GM12878 (cell line): ENCODE results near the gene PINLYP. TPM values are rescaled to one million over a fixed set of nuclear protein-coding genes. Genes with fewer than 3 reads are reported as not detected.

Source experiments
- ATAC-seq: fragments of 200-7000 bp; cut with Tn5 transposase; 3 replicates; pipeline ENCODE4 v1.9.1; 2020; ENCODE audit warnings: mild to moderate bottlenecking, moderate library complexity
- BruUV-seq: library from RNA; stranded (reverse); fragments of 400-500 nt; replicated peaks from 2 replicates; lab custom pipeline; 2021; lab: Mats Ljungman, UMichigan
- CTCF ChIA-PET: fragments of 300-600 bp; sonication (Branson Sonifier 250); formaldehyde crosslinking; extraction: SDS; loops from one replicate; lab custom pipeline; 2021; ENCODE audit warnings: inconsistent platforms; lab: Yijun Ruan, JAX
- POLR2A ChIA-PET: fragments of 350-600 bp; formaldehyde crosslinking; extraction: SDS; loops from one replicate; lab custom pipeline; 2021; ENCODE audit warnings: inconsistent platforms; lab: Charles Lee
- RAD21 ChIA-PET: fragments of 300-600 bp; sonication (Branson Sonifier 250); formaldehyde crosslinking; loops from one replicate; lab custom pipeline; 2023; ENCODE audit warnings: antibody characterized with exemption; ENCODE audit not compliant: unreplicated experiment; lab: Charles Lee
- SMC1A ChIA-PET: fragments of 300-600 bp; sonication (Branson Sonifier 250); formaldehyde crosslinking; loops from one replicate; lab custom pipeline; 2023; ENCODE audit not compliant: unreplicated experiment, uncharacterized antibody; lab: Charles Lee
- DNase-seq: peaks from one replicate; pipeline ENCODE4 v3.0.0-alpha.2; 2011; ENCODE audit warnings: low read depth, low spot score
- FAIRE-seq: peaks from 3 replicates; lab custom pipeline; 2011; peaks lifted over from hg19 to GRCh38; lab: Jason Lieb, UNC
- H2AFZ ChIP-seq: 2 replicates; pipeline ENCODE4 v1.6.0; 2011; ENCODE audit warnings: low read depth, low read length, control low read depth; ENCODE audit not compliant: control insufficient read depth
- H3K27ac ChIP-seq: 2 replicates; pipeline ENCODE4 v1.5.1; 2011; ENCODE audit warnings: control low read depth; ENCODE audit not compliant: control insufficient read depth, insufficient read depth
- H3K27me3 ChIP-seq, 2 experiments: replicated peaks in 1 of 2; 2 replicates each; pipeline versions ENCODE4 v1.6.0 to v1.6.1; 2011; ENCODE audit warnings: low read length in 1 of 2; ENCODE audit not compliant: control insufficient read depth in 2 of 2, insufficient read depth in 2 of 2
- H3K36me3 ChIP-seq, 2 experiments: 2 replicates each; pipeline ENCODE4 v1.5.1; 2011; ENCODE audit warnings: low read length in 1 of 2; ENCODE audit not compliant: control insufficient read depth in 2 of 2, insufficient read depth in 2 of 2
- H3K4me1 ChIP-seq: 2 replicates; pipeline ENCODE4 v1.6.1; 2011; ENCODE audit warnings: mild to moderate bottlenecking, low read length, moderate library complexity, mixed read lengths; ENCODE audit not compliant: control insufficient read depth, insufficient read depth
- H3K4me2 ChIP-seq: 2 replicates; pipeline ENCODE4 v1.6.0; 2011; ENCODE audit warnings: control low read depth; ENCODE audit not compliant: control insufficient read depth, insufficient read depth
- H3K4me3 ChIP-seq: fragments of 200-600 bp; sonication (generic); 2 replicates; pipeline ENCODE4 v1.5.1; 2016
- H3K79me2 ChIP-seq: 2 replicates; pipeline ENCODE4 v1.6.0; 2011; ENCODE audit warnings: low read length; ENCODE audit not compliant: control insufficient read depth, insufficient read depth
- H3K9ac ChIP-seq: 2 replicates; pipeline ENCODE4 v1.8.0; 2011; ENCODE audit warnings: low read length, control low read depth, mixed read lengths; ENCODE audit not compliant: control insufficient read depth, insufficient read depth
- H3K9me3 ChIP-seq: replicated peaks from 3 replicates; pipeline ENCODE4 v1.5.1; 2011; ENCODE audit warnings: mild to moderate bottlenecking, low read length; ENCODE audit not compliant: control insufficient read depth, insufficient read depth
- H4K20me1 ChIP-seq: 2 replicates; pipeline ENCODE4 v1.6.0; 2011; ENCODE audit not compliant: control insufficient read depth, insufficient read depth
- GATAD2B ChIP-seq: fragments of 450-650 bp; conservative IDR thresholded peaks from 2 replicates; pipeline ENCODE4 v1.6.1; 2017; ENCODE audit warnings: low read depth, mild to moderate bottlenecking, moderate library complexity
- MYB ChIP-seq: fragments of 150-350 bp; IDR thresholded peaks from 2 replicates; pipeline ENCODE4 v1.6.1; 2014; ENCODE audit warnings: mild to moderate bottlenecking, low read depth, low read length, borderline replicate concordance
- RELA ChIP-seq: fragments of 450-650 bp; IDR thresholded peaks from 2 replicates; pipeline ENCODE4 v1.8.0; 2014; ENCODE audit warnings: borderline replicate concordance; ENCODE audit not compliant: partially characterized antibody
- SMAD1 ChIP-seq: fragments of 450-650 bp; IDR thresholded peaks from 2 replicates; pipeline ENCODE4 v1.6.1; 2018; ENCODE audit warnings: mild to moderate bottlenecking, low read depth; ENCODE audit not compliant: partially characterized antibody
- SMC3 ChIP-seq: IDR thresholded peaks from 2 replicates; pipeline ENCODE4 v1.6.1; 2011; ENCODE audit warnings: low read length, improper control_type of control experiment, borderline replicate concordance
- ZNF24 ChIP-seq: fragments of 450-650 bp; IDR thresholded peaks from 2 replicates; pipeline ENCODE4 v1.6.1; 2017; ENCODE audit warnings: antibody characterized with exemption, mild to moderate bottlenecking
- ZNF274 ChIP-seq: IDR thresholded peaks from one replicate; pipeline ENCODE4 v1.8.0; 2011; ENCODE audit not compliant: insufficient read length, insufficient read depth
- WGBS: methylation state at CpG from one replicate; pipeline ENCODE4 v1.1.6; 2016; ENCODE audit warnings: low lambda C conversion rate; ENCODE audit not compliant: insufficient replicate concordance, insufficient coverage; ENCODE audit errors: missing lambda C conversion rate; 5-methylcytosine and 5-hydroxymethylcytosine counted together
- in situ Hi-C: fragments of 300-500 bp; cut with MboI; formaldehyde crosslinking; loops from 9 replicates; pipeline ENCODE4 v1.14.3; 2018; ENCODE audit warnings: mixed read lengths
- intact Hi-C: fragments of 100-400 bp; cut with micrococcal nuclease; formaldehyde crosslinking; loops from one replicate; pipeline ENCODE4 v1.14.2; 2022; ENCODE audit not compliant: unreplicated experiment
- polyA plus RNA-seq, 11 experiments: library from polyadenylated mRNA; depleted of rRNA in 4 of 11; unstranded in 6 of 11; stranded (reverse) in 5 of 11; fragments of >200 nt; fragmentation: Nextera tagmentation in 4 of 11; fragmentation: Illumina TruSeq in 1 of 11; extraction: Ambion mirVana in 4 of 11; extraction: Trizol in 1 of 11; gene quantifications; 1 replicate in 1 of 11; 2 replicates in 10 of 11; pipeline versions ENCODE4 v1.2.1 to v1.2.3, GENCODE V29; 2011 to 2016; ENCODE audit warnings: inconsistent platforms in 2 of 11, missing spikeins in 2 of 11, low read depth in 1 of 11
- total RNA-seq, 4 experiments: library from RNA; depleted of rRNA in 3 of 4; stranded (reverse); fragments of >200 nt in 3 of 4; fragmentation: Illumina TruSeq in 1 of 4; extraction: Trizol in 1 of 4; gene quantifications; 2 replicates each; pipeline versions ENCODE4 v1.2.1 to v1.2.3, GENCODE V29; 2013 to 2021
- TF ChIP-seq, protein P1 (sequence below): IDR thresholded peaks from 2 replicates; pipeline ENCODE4 v1.6.1; 2011; ENCODE audit warnings: low read depth, low read length, improper control_type of control experiment, borderline replicate concordance
- TF ChIP-seq, protein P2 (sequence below): fragments of 450-650 bp; IDR thresholded peaks from 2 replicates; pipeline ENCODE4 v1.6.1; 2018; ENCODE audit warnings: mild to moderate bottlenecking, low read depth, moderate library complexity; ENCODE audit not compliant: partially characterized antibody
- TF ChIP-seq, protein P3 (sequence below): IDR thresholded peaks from 2 replicates; pipeline ENCODE4 v1.6.1; 2011; ENCODE audit warnings: mild to moderate bottlenecking, low read depth, low read length, moderate library complexity; ENCODE audit not compliant: insufficient replicate concordance
- TF ChIP-seq, protein P4 (sequence below): fragments of 450-650 bp; IDR thresholded peaks from 2 replicates; pipeline ENCODE4 v1.6.1; 2017; ENCODE audit warnings: borderline replicate concordance
- TF ChIP-seq, protein P5 (sequence below): fragments of 450-650 bp; IDR thresholded peaks from 2 replicates; pipeline ENCODE4 v1.6.1; 2016; ENCODE audit warnings: mild to moderate bottlenecking

Gene PINLYP
- total and polyA plus RNA-seq, 10 of the 15 experiments (the other 5 are each of a cell fraction or from before 2014, with no cell fraction given), result 1.0 to 26.9 (median 11.4) TPM

DNA sequence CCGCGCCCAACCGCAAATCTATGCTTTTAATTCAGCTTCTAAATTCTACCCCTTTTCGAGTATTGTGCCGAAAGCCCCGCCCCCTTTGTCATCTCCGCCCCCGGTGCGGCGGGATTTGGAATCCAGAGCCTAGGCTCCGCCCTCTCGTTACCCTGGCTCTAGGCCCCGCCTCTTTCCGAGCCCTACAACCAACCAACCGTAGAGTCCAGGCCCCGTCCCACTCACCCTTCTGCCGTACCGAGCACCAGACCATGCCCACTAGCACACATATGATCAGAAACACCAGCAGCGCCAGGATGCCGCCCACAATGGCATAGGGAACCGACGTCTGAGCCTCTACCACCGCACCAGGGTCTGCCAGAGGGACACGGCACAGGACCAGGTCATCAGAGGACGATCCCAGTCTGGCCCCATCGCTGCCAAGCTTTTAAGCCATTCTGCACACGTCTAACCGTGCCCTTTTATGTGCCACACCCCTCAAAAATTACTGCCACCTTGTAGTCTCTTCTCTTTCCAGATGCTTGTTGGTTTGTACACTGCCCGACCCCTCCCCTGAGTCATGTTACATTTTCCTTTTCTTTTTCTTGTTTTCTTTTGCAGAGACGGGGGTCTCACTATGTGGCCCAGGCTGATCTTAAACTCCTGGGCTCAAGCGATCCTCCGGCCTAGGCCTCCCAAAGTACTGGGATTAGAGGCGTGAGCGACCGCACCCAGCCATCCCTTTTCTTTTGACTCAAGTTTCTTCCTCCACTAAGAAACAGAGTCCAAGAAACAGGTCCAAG lies 48.5 kb downstream of the PINLYP start:
- TF ChIP-seq ZNF274, result no peak
- TF ChIP-seq, protein P1, sequence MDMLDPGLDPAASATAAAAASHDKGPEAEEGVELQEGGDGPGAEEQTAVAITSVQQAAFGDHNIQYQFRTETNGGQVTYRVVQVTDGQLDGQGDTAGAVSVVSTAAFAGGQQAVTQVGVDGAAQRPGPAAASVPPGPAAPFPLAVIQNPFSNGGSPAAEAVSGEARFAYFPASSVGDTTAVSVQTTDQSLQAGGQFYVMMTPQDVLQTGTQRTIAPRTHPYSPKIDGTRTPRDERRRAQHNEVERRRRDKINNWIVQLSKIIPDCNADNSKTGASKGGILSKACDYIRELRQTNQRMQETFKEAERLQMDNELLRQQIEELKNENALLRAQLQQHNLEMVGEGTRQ, result no peak
- TF ChIP-seq, protein P2, sequence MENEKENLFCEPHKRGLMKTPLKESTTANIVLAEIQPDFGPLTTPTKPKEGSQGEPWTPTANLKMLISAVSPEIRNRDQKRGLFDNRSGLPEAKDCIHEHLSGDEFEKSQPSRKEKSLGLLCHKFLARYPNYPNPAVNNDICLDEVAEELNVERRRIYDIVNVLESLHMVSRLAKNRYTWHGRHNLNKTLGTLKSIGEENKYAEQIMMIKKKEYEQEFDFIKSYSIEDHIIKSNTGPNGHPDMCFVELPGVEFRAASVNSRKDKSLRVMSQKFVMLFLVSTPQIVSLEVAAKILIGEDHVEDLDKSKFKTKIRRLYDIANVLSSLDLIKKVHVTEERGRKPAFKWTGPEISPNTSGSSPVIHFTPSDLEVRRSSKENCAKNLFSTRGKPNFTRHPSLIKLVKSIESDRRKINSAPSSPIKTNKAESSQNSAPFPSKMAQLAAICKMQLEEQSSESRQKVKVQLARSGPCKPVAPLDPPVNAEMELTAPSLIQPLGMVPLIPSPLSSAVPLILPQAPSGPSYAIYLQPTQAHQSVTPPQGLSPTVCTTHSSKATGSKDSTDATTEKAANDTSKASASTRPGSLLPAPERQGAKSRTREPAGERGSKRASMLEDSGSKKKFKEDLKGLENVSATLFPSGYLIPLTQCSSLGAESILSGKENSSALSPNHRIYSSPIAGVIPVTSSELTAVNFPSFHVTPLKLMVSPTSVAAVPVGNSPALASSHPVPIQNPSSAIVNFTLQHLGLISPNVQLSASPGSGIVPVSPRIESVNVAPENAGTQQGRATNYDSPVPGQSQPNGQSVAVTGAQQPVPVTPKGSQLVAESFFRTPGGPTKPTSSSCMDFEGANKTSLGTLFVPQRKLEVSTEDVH, result no peak
- TF ChIP-seq MYB, result no peak
- no peak for TF ChIP-seq ZNF24
- TF ChIP-seq, protein P3, sequence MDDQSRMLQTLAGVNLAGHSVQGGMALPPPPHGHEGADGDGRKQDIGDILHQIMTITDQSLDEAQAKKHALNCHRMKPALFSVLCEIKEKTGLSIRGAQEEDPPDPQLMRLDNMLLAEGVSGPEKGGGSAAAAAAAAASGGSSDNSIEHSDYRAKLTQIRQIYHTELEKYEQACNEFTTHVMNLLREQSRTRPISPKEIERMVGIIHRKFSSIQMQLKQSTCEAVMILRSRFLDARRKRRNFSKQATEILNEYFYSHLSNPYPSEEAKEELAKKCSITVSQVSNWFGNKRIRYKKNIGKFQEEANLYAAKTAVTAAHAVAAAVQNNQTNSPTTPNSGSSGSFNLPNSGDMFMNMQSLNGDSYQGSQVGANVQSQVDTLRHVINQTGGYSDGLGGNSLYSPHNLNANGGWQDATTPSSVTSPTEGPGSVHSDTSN, result no peak
- TF ChIP-seq SMC3, result no peak
- no peak for TF ChIP-seq RELA
- TF ChIP-seq, protein P4, sequence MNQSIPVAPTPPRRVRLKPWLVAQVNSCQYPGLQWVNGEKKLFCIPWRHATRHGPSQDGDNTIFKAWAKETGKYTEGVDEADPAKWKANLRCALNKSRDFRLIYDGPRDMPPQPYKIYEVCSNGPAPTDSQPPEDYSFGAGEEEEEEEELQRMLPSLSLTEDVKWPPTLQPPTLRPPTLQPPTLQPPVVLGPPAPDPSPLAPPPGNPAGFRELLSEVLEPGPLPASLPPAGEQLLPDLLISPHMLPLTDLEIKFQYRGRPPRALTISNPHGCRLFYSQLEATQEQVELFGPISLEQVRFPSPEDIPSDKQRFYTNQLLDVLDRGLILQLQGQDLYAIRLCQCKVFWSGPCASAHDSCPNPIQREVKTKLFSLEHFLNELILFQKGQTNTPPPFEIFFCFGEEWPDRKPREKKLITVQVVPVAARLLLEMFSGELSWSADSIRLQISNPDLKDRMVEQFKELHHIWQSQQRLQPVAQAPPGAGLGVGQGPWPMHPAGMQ, result no peak
- TF ChIP-seq GATAD2B, result no peak
- TF ChIP-seq SMAD1, result no peak
- TF ChIP-seq, protein P5, sequence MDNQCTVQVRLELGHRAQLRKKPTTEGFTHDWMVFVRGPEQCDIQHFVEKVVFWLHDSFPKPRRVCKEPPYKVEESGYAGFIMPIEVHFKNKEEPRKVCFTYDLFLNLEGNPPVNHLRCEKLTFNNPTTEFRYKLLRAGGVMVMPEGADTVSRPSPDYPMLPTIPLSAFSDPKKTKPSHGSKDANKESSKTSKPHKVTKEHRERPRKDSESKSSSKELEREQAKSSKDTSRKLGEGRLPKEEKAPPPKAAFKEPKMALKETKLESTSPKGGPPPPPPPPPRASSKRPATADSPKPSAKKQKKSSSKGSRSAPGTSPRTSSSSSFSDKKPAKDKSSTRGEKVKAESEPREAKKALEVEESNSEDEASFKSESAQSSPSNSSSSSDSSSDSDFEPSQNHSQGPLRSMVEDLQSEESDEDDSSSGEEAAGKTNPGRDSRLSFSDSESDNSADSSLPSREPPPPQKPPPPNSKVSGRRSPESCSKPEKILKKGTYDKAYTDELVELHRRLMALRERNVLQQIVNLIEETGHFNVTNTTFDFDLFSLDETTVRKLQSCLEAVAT, result no peak
- TF ChIP-seq, all 136 proteins: peak for 0
- FAIRE-seq, result no peak
- RAD21 ChIA-PET, result no interaction called here

More for the DNA sequence above, 48.5 kb downstream of the PINLYP start:
- intact Hi-C loops (no loop called here), in situ Hi-C loops (no loop called here)
- POLR2A ChIA-PET, result interaction anchor here (0.5 to 0.6 kb wide), 2 partner anchors 10 to 96 kb away, joined by 3 to 4 read pairs; no protein-coding TSS in a partner anchor
- ATAC-seq, result no peak
- no peaks in the 10 kb centered on the region for H3K9me3 ChIP-seq
- H3K27ac ChIP-seq, result no peak overlapping the region
- CTCF ChIA-PET, result no interaction called here
- H2AFZ ChIP-seq, result no peak overlapping the region
- H3K27me3 ChIP-seq, result no peaks in the 10 kb centered on the region
- H3K36me3 ChIP-seq, result no peaks in the 10 kb centered on the region
- SMC1A ChIA-PET, result no interaction called here
- no peak overlapping the region for H3K4me3 ChIP-seq
- 74% methylated on average over 32 of the region's 35 CpGs for WGBS
- H3K4me2 ChIP-seq, result no peak overlapping the region
- H3K9ac ChIP-seq, result no peak overlapping the region
- no peak for DNase-seq
- BruUV-seq, result no TSS peak
- H3K79me2 ChIP-seq, result peaks cover 4% of the 10 kb centered on the region; the same call in 1 of the 2 replicates
- H3K4me1 ChIP-seq, result peaks cover 3% of the 10 kb centered on the region; the same call in 1 of the 2 replicates
- H4K20me1 ChIP-seq, result no peaks in the 10 kb centered on the region
